GM04504 (cell line): ENCODE results near the gene SFN.
"Not testable (repeated sequence)": the region's sequence is repeated elsewhere in the genome, so short reads cannot be mapped to it uniquely, and the experiment has no call there.

Experiments
- DNase-seq: peaks from one replicate; pipeline ENCODE4 v3.0.0-alpha.2; 2012; ENCODE audit warnings: low read depth

Gene SFN

GRCh38 chr1:26862781-26863684 lies at the start of gene SFN:
SFN (plus strand) TSS chr1:26863149; CDS start chr1:26863213, 64 bp downstream.
- no peak for DNase-seq

- no peak for DNase-seq
These were observed 48.6 kb upstream of the SFN start for GRCh38 chr1:26814377-26814776.

- no peak for DNase-seq
These were observed 48.1 kb upstream of the SFN start for GRCh38 chr1:26814893-26815292.

GRCh38 chr1:26820784-26821269 lies 42.1 kb upstream of the SFN start:
- no peak for DNase-seq

- DNase-seq: no peak
These were observed 40.1 kb upstream of the SFN start for GRCh38 chr1:26822737-26823395.

GRCh38 chr1:26824731-26825130 lies 38.2 kb upstream of the SFN start:
- no peak for DNase-seq

GRCh38 chr1:26826261-26827105 lies 36.5 kb upstream of the SFN start, which contains the start of gene ZDHHC18:
ZDHHC18 (plus strand) TSS chr1:26826688; CDS start chr1:26826805, 117 bp downstream.
- DNase-seq: peak; percentile 23

- DNase-seq: no peak
These were observed 35.8 kb upstream of the SFN start for GRCh38 chr1:26827106-26827604.

GRCh38 chr1:26827663-26828062 lies 35.3 kb upstream of the SFN start:
- no peak for DNase-seq

GRCh38 chr1:26828411-26828991 lies 34.4 kb upstream of the SFN start:
- DNase-seq: no peak

- DNase-seq: no peak
These were observed 33.6 kb upstream of the SFN start for GRCh38 chr1:26829184-26829911.

- no peak for DNase-seq
These were observed 31.9 kb upstream of the SFN start for GRCh38 chr1:26831059-26831458.

GRCh38 chr1:26831546-26832248 lies 31.3 kb upstream of the SFN start:
- DNase-seq: no peak

GRCh38 chr1:26832249-26832960 lies 30.5 kb upstream of the SFN start:
- no peak for DNase-seq

- DNase-seq: no peak
These were observed 29.2 kb upstream of the SFN start for GRCh38 chr1:26833432-26834405.

GRCh38 chr1:26837665-26838064 lies 25.3 kb upstream of the SFN start:
- DNase-seq: not testable (repeated sequence)

- DNase-seq: no peak
These were observed 24.2 kb upstream of the SFN start for GRCh38 chr1:26838474-26839338.
